Stimulated activated CD4-positive, alpha-beta T cell treated with anti-CD3 and anti-CD28 coated beads, Interleukin-12 subunit alpha, Interleukin-12 subunit beta, amount 100 ng/mL, for 24 hours (primary cell): Measurements from ENCODE around the gene AFF1.
"Not testable (repeated sequence)": the region's sequence is repeated elsewhere in the genome, so short reads cannot be mapped to it uniquely, and the experiment has no call there.

ENCODE experiments used
- DNase-seq, 2 experiments: peaks; one replicate each; pipeline ENCODE4 v3.0.0-alpha.2; 2020; ENCODE audit warnings: low read depth in 2 of 2

Gene AFF1

DNA sequence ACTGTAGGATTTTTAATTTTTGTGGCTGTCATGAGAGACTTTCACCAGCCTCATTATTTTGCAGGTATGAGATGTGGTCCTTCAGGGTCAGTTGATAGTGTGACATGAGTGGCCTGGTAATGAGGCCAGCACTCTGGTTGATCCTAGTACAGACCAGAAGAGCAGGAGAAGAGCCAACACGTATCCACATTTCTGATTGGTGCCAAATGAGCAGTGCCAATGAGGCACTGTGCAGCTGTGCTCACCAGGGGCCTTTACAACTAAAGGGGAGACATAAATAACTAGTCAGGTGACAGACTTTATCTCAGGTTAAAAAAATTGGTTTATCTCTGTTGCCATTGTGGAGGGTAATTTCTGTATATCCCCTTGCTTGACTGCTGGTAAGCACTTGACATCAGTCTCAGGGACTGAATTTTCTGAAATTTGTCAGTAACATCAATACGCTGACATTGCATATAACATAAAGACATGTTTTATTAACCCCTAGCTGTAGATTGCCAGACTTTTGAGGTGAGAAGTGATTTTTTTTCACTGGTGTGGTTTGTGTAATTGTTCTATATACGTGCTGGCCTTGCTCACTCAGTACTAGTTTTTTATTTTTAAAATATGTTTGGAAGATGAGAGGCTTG, 101.2 kb downstream of the AFF1 start:
- no peak for DNase-seq

DNA sequence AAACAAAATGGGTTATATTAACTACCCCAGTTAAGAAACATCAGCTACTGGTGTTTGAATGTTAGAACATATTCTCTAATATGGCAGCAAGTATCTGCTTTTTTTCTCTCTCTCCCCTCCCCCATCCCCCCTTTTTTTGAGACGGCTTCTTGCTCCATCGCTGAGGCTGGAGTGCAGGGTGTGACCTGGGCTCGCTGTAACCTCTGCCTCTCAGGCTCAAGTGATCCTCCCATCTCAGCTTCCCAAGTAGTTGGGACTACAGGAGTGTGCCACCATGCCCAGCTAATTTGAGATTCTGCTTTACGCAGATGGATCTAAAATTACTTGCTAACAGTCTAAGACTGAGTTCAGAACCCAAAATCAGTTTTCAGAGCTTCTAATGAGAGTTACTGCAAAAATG, 101.9 kb downstream of the AFF1 start:
- DNase-seq, result no peak

GRCh38 chr4:87037171-87037570, 102.4 kb downstream of the AFF1 start:
- DNase-seq, result not testable (repeated sequence)

DNA sequence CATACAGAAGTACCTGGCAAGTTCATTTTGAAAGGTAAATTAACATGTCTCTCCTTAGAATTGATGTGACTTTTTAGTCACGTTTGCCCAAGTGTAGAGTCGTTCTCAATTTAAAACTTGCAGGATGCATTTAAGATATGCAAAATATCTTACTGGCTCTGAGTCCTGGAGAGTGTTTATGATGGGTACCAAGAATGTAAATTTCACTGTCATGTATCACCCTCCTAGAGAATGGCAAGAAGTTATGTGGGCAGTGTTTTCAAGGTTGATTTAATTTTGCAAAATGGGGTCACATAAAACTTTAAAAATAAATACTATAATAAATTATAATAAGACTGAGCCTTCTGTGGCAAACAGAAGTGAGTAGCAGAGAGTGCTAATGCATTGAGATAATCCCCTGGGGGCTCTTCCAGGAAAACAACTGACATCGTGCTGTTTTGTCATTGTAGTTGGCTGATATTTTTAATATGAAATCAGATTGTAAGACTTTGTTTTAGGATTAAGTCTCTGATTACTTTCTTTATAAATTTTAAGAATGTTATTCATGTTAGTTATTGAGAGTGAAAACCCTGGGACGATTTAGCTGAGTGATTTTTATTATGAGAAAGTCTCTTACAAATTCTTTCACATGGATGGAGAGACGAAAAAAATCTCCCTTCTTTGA, 103.0 kb downstream of the AFF1 start:
- no peak for DNase-seq

DNA sequence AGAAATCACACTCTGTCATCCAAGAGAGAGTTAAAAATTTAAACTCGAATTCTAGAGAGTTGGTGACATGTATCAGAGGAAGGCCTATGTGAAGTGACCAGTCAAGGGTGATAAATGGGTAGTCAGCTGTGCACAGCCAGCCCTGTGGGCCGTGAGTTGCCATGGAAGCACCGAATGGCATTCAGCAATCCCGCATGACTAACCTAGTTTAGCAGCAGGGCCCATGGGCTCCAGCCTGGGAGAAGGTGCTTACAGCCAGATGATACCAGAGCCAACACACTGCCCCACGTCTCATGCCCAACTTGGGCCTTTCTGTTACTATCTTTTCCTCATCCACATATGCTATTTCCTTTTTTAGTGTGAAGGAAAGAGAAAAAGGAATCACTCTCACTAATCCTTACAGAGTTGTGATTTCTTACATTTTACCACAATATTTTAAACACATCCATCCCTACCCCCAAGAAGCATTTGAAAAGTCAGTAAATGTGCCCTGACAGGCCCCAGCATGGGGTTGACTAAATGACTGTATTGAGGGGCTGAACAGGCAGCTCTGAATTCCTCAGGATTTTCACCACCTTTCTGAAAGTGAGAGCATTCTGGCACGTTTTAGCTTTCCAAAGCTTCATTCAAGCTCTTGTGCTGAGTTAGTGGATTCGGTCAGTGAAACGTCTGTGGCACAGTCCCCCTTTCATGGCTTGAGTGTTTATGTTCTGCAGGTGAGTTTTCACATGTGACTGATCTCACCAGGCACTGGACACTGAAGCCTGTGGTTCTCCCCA, 104.2 kb downstream of the AFF1 start:
- DNase-seq, result no peak

- DNase-seq, result no peak
These were observed 106.3 kb downstream of the AFF1 start for GRCh38 chr4:87041141-87041540.

- no peak for DNase-seq
These were observed 107.4 kb downstream of the AFF1 start for GRCh38 chr4:87042221-87042620.

- DNase-seq, result no peak
These were observed 108.4 kb downstream of the AFF1 start for GRCh38 chr4:87042986-87043820.

- DNase-seq, result no peak
These were observed 109.9 kb downstream of the AFF1 start for GRCh38 chr4:87044511-87045233.

DNA sequence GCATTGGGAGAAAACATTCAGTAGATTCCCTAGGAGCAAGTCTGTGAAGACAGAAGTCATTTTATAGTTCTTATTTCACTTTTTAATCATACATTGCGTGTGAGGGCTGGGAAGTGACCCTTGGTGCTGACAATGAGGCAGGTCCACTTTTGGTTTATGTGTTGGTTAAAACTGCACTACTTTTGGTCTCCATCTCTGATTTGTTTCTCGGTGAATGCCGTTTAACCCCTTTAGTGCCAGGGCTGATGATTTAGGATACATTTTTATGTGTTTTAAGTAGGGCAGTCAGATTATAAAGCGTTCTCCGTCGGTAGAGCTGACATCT, 110.4 kb downstream of the AFF1 start:
- DNase-seq, result no peak

DNA sequence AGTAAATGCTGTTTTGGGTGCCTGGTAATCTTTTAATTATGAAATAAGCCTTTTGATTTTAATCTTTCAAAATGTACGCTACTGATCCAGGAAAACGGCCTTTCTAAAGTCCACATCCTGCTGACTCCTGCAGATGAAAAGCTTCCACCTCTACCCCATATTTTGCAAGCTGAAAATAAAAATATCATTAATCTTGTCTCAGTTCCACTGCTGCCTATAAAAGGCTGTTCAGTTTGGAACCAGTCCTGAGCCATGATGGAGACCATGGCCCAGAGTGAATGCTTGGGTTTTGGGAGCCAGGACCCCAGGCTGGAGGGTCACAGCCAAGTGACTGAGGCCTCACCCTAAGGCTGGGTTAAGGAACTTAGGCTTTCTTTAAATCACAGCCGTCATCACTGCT, 110.8 kb downstream of the AFF1 start:
- no peak for DNase-seq

DNA sequence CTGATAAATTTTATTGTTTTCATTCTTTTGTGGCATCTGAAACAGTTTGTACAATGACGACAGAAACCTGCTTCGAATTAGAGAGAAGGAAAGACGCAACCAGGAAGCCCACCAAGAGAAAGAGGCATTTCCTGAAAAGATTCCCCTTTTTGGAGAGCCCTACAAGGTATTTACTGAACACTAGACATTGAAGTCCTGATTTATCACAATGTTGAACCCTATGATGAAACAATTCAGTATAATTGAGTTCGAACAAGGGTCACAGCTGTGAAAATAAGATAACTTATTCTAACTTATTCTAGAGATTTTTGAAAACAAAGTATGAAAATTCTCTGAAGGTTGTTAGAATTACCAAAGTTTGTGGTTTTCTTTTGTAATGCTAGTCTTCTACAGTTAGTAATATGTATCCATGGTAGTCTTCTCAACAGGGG, 111.3 kb downstream of the AFF1 start:
- DNase-seq, result no peak

DNA sequence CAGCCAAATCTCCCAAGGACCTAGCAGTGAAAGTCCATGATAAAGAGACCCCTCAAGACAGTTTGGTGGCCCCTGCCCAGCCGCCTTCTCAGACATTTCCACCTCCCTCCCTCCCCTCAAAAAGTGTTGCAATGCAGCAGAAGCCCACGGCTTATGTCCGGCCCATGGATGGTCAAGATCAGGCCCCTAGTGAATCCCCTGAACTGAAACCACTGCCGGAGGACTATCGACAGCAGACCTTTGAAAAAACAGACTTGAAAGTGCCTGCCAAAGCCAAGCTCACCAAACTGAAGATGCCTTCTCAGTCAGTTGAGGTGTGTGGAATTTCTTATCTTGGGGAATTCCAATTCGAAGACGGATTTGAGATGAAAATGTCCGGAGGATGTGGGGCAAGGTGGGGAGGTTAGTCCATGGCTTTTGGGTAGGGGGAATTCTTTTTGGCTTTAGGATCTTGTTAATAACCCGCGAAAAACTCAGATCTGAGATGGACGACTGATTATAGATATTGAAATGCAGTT, 112.5 kb downstream of the AFF1 start:
- DNase-seq, result no peak

DNA sequence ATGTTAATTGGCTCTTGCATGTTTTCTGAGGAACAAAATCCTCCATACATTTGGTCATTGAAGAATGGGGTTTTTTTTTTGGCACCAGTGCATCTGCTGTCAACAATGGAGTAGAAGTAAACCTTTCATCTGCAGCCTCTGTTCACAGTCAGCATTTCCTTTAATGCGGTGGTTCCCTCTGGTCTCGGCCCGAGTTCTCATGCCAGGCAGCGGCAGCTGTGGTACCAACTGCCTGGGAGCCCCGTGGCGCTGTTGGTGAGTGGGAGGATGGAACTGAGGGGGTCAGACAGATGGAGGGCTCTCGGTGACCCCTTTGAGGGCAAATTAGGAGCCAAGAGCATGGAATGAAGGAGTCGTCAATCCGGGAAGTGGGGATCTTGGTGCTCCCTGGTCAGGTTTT, 114.7 kb downstream of the AFF1 start:
- DNase-seq, result no peak

DNA sequence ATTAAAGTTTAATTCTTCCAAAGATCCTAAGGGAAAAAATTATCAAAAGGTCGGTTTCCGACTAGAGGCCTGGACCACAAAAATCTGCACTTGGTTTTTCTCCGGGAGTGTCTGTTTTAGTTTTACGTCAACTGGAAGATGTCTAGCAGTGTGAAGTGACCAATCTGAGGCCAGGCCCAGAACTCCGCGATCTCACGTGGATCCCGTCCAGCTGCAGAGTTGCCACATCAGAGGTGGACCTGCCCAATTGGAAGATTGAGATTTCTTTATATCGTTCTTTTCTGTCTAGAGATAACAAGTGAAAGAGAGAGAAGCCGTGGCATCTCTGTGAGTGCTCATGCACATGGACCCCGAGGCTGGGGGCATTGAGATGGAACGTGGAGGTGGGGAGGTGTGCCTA, 115.8 kb downstream of the AFF1 start:
- DNase-seq, result no peak

GRCh38 chr4:87051121-87051713, 116.4 kb downstream of the AFF1 start:
- DNase-seq, result no peak

DNA sequence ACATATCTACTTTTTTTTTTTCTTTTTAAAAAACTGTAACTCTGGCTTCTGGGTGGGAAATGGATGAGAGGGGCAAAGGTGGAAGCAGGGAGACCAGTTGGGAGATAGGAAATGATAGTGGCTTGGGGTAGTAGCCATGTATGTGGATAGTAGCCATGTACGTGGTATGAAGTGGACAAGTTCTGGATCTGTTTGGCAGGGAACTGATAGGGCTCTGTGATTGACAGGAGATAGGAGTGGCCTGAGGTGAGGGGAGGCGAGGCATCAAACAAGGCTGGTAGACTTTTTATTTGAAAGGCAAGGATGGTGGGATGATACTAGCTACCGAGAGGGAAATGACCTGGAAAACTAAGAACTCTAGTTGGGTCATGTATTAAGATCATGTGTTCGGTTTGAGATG, 117.8 kb downstream of the AFF1 start:
- DNase-seq, result no peak

DNA sequence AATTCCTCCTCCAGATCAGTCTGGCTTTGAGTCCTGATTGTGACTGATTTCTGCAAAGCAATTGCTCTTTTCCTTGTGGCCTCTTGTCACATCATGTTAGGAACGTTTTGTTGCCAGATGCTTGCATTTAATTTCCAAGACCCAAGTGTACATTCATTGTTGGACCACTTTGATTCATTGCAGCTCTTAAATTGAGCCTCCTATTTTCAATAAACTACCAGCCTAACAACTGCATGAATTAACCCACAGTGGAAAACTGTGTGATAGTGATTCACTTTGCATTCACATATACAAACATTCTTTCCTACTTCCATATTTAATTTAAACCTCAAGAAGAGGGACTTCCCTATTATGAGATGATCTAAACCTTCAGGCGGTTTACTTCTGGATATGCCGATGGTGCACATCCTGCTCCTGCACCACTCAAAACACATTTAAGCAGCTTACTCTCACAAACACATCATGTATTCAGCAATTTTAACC, 118.4 kb downstream of the AFF1 start:
- no peak for DNase-seq

DNA sequence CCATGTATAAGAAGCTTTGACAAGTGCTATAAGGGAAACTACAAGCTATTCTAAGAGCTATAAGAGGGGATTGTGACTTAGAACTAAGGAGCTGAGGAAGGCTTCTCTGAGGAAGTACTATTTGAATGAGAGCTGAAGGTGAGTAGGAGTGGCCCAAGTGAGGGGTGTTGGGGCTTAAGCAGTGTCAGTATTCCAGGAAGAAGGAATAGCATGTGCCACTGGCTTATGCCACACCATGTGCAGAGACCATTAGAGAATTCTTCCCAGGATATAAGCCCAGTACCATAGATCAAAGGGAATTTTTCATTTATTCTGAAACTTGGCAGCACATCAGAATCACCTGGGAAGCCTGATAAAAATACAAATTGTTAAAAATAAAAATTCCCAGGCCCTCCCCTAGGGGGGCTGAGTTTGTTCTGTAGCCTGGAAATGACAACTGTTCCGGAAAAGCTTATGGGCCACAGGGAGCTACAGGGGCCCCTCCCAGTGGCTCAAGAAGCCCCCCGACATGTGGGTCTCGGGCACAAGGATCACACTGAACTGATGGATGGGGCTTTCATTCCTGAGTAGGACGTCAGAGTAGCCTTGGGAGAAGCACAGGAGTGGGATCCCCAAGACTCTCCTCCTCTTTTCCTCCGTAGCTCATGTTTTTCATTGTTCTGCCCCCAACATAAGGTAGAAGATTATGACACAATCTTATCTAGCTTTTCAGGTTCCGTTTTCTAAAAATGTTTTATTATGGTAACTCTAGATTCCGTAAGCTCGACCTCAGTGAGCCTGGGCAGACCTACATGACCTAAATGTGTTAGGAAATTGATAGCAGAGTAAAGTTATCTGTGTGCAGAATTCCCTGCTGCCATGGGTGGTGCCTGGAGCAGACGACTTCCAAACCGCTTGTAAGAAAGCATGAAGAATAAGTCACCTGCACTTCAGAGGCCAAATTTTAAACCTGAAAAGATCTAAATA, 119.3 kb downstream of the AFF1 start:
- DNase-seq, result no peak

DNA sequence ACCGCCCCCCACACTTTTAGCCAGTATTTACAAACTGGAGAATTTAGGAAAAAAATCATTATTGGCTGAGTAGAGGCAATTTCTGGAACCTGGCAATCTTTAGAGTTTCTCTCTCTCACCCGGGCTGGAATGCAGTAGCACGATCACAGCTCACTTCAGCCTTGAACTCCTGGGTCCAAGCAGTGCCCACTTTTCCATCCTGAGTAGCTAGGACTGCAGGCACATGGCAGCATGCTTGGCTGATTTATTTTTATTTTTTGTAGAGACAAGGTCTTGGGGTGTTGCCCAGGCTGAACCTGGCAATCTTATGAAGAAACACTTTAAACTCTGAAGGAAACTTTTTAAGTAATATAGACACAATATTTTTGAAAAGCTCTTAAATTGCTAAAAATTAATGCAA, 120.1 kb downstream of the AFF1 start:
- DNase-seq, result no peak
